Ecto neural progenitor cell (in vitro differentiated cells): Measurements from ENCODE around the gene PCDH9.

Experiments used
- DNase-seq: peaks from one replicate; pipeline ENCODE4 v3.0.0-alpha.2; 2018; ENCODE audit warnings: low spot score

Gene PCDH9

DNA sequence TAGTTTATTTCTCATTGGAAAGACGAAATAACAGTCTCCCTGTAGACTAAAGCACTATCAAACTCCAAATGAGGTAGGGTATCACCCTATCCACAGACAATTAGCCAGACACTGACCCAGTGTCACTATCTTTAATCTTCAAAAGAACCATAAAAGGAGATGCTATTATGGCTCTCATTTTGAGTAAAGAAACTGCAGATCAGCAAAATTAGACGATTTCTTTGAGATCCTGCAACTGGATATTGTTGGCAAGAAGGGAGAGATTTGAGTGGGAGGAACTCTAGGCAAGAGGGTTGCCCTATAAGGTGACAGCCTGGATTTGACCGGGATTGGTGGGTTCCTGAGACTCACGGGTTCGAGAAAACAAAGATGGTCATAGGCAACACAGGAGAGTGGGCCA, 71.2 kb downstream of the PCDH9 start:
- DNase-seq, result no peak

GRCh38 chr13:67156723-67157060, 73.4 kb downstream of the PCDH9 start:
- no peak for DNase-seq

DNA sequence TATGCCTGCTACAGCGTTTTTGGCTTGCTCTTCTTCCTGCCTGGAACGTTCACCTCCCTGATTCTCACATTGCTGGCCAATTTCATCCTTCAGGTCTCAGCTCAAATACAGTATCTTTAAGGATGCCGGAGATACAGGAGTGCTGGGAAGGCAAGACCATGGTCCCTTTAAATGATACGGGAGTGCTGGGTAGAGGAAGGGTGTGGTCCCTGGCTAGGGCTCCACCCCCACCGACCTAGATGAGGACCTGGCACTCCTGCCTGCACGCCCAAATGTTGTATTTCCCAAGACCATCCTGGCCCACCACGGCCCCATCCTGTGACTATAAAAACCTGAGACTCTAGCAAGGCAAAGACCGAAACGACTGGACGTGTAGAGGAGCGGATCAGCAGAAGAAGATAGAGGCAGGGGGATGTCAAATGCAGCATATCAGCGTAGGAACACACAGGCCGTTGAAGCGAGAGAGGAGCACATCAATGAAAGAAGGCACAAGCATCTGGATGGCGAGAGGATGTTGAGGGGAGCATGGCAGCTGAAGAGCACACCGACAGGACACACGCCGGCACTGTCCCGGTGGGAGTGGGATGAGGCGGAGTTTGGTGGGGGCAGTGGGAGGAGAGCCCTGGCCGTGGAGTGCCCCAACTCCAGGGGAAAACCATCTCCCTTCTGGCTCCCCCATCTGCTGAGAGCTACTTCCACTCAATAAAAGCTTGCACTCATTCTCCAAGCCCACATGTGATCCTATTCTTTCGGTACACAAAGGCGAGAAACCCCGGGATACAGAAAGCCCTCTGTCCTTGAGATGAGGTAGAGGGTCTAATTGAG, 74.0 kb downstream of the PCDH9 start:
- no peak for DNase-seq

- no peak for DNase-seq
These were observed 78.1 kb downstream of the PCDH9 start for GRCh38 chr13:67152085-67152484.

DNA sequence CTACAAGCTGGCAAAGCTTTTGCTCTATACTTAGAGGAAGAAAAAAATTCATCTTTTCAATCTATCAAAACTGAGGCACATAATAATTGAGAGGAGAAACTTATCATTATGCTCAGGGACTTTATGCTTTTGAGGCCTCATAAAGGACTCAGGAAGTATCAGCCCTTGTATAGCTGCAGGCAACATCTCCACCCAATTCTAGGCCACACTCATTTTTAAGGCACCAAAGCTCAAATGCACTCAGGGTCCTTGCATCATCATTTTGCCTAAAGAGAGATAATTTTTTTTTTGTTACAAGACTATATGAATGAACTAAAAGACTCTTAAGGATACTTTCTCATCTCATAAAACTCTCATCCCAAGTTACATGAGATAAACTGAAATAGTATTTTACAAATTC, 78.5 kb downstream of the PCDH9 start:
- no peak for DNase-seq

- no peak for DNase-seq
These were observed 79.5 kb downstream of the PCDH9 start for GRCh38 chr13:67150608-67151007.

GRCh38 chr13:67148161-67148571, 82.0 kb downstream of the PCDH9 start:
- DNase-seq, result no peak

DNA sequence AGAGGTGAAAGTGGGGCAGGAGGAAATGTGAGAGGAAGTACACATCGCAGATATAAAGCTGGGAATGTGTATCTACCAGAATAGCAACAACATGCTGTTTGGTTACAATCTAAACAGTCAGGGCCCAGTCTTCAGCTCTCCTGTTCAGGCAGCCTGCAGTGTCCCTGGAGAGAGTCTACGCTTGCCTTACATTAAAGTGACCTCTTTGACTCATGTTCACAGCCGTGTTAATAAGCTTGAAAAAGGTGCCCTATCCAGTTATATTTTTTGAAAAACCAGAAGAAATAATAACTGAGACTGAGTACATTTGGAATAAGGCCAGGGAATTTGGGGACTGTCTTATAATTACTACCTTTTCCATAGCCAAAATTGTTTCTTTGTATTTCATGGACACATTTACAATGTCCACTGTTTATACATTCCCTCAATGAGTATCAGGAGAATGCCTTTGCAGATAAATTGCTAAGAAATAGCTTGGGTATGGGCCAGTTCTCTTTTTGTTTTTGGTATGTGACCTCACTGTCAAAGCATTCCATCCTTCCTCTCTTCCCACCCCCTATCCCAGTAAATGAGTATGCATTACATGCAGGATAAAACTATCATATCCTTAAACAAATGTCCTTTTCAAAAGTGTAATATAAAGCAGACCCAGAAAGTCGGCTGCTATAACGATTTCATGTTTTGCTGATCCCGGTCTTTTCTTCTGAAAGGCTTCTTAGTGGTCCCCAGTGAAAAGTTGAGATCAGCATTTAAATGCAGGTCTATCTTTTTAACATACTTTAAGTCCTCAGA, 82.6 kb downstream of the PCDH9 start:
- DNase-seq, result no peak

GRCh38 chr13:67146523-67147130, 83.5 kb downstream of the PCDH9 start:
- no peak for DNase-seq

DNA sequence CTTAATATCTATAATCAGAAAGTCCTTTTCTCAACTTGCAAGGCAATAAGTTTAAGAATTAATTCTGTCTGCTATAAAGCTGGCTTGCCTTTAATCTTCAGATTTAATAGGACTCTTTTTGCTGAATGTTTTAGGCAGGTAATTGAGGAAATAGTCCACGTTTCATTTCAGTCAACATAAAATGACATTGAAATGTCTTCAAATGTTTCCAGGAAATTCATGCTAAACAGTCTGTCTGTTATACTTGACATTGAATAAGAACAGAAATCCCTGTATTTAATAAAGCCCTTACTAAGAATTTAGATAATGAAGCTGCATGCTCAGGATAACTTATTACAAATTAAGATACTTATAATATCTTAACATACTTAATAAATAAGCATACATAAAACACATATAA, 84.2 kb downstream of the PCDH9 start:
- no peak for DNase-seq

DNA sequence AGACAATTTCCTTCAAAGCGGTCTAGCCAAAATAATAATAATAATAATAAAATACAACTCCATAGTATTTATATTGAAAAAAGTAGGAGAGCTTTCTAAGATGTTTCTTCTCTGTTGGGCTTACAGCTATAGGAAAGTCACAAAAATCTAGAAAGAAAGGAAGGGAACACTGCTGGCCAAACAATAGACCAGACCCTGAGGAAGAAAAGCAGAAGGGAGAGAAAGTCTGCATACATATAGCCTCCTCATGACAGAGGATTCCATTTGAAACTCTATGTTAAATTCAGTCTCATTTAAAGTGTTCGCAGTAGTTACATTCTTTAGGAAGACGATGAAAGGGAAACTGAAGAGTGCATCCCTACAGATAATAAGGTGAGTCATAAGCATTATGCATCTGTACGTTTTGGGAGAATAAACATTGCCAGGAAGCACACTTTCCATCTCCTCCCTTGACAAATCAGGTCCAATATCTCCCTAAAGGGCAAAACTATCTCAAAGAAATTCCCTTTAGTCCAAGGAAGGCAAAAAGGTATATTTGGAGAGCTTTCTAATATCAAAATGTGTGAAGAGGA, 86.5 kb downstream of the PCDH9 start:
- no peak for DNase-seq

- DNase-seq, result no peak
These were observed 90.1 kb downstream of the PCDH9 start for GRCh38 chr13:67140006-67140405.

DNA sequence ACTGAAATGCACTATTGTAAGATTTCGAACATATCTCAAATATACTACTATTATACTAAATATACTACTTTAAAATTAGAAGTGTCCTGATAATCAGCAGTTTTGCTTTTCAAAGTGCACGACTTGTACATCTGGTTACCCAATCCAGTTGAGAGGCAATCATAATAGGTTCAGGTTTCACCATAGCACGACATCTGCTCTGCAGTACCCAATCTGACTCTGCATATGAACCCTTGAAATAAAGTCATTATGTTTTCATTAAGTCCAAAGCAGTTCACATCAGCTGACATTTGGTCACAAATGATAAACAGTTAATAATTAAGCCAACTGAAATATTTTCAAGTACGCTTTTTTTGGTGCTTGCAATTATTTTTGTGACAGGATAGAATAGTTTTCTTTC, 90.6 kb downstream of the PCDH9 start:
- no peak for DNase-seq

- DNase-seq, result no peak
These were observed 91.2 kb downstream of the PCDH9 start for GRCh38 chr13:67138970-67139369.

- no peak for DNase-seq
These were observed 92.9 kb downstream of the PCDH9 start for GRCh38 chr13:67137044-67137735.

- no peak for DNase-seq
These were observed 94.0 kb downstream of the PCDH9 start for GRCh38 chr13:67136157-67136556.

- DNase-seq, result no peak
These were observed 94.8 kb downstream of the PCDH9 start for GRCh38 chr13:67135356-67135755.

GRCh38 chr13:67134417-67135129, 95.6 kb downstream of the PCDH9 start:
- no peak for DNase-seq

DNA sequence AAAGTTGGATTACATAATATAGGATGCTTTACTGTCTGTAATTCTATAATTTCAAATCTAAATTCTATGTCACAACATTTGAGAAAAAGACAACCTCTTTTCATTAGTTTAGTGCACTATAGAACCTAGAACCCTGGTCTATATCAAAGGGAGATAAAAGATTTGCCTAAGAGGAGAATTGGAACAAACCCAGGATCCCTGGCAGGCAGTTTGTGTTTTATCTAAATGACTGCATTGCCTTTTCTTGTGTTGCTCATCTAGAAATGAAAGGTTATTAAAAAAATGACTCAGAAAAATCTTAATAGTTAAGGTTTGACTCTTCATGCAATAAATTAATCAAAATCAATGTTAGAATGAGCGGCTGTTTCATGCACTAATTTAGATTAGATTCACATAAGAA, 96.7 kb downstream of the PCDH9 start:
- no peak for DNase-seq

DNA sequence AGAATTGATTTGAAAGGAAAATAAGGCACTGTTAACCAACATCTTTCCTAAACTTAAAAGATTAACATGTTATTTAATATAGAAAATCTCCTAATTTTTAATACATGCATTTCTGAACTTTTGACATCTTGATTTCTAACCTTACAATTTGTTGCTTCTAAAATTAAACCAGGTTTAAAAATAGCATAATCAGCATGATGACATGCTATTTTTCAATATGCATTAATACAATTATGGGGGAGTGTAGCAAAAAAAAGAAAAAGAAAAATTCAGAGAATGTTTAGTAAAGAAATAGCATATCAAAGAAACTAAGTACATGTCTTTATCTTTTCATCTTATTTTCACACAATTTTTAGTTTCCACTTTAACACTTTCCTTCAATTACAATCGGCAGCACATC, 98.7 kb downstream of the PCDH9 start:
- no peak for DNase-seq

GRCh38 chr13:67130444-67130843, 99.7 kb downstream of the PCDH9 start:
- no peak for DNase-seq

DNA sequence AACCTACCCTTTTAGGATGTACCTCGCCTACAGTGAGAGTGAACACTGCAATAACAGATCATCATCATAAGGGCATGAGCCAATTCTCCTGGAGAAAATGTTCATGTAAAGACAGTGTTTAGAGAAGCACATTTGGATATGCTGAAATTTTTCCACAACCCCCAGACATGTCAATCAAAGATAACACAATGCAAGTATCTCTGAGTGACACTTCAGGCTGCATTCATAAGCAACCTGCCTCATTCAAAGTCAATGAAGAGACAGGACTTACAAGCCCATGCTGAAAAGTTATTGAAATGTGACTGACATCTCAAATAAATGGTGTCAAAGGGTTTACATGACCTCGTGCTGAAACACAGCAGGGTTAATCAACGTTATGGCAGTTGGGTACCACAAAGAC, 102.0 kb downstream of the PCDH9 start:
- no peak for DNase-seq
